PC-3 (cell line): ENCODE results near the gene PTPRQ. TPM values are rescaled to one million over a fixed set of nuclear protein-coding genes. Genes with fewer than 3 reads are reported as not detected.
A peak's percentile ranks its signal among the peaks of the same experiment; 100 is the strongest.

Experiments
- ATAC-seq: fragments of 200-7000 bp; cut with Tn5 transposase; 2 replicates; pipeline ENCODE4 v1.9.1; 2020; ENCODE audit warnings: mild to moderate bottlenecking, moderate library complexity
- BruUV-seq: library from RNA; stranded (reverse); fragments of 400-500 nt; replicated peaks from 2 replicates; lab custom pipeline; 2021; lab: Mats Ljungman, UMichigan
- CTCF ChIA-PET: fragments of 300-600 bp; sonication (Branson Sonifier 250); formaldehyde crosslinking; loops from one replicate; lab custom pipeline; 2022; ENCODE audit warnings: antibody characterized with exemption; lab: Charles Lee
- POLR2A ChIA-PET: fragments of 300-600 bp; sonication (Branson Sonifier 250); formaldehyde crosslinking; loops from one replicate; lab custom pipeline; 2022; ENCODE audit warnings: antibody characterized with exemption; ENCODE audit not compliant: unreplicated experiment; lab: Charles Lee
- DNase-seq: peaks from one replicate; pipeline ENCODE4 v3.0.0-alpha.2; 2015
- H2AFZ ChIP-seq: fragments of 300-600 bp; sonication (generic); 2 replicates; pipeline ENCODE4 v1.6.0; 2016; ENCODE audit warnings: antibody characterized with exemption, low read length
- H3F3A ChIP-seq: fragments of 300-600 bp; sonication (generic); one replicate; pipeline ENCODE4 v1.6.0; 2017; ENCODE audit warnings: antibody characterized with exemption, low read length, control low read depth, mild to moderate bottlenecking; ENCODE audit not compliant: unreplicated experiment
- H3K27ac ChIP-seq: fragments of 300-600 bp; sonication (generic); 2 replicates; pipeline ENCODE4 v1.5.1; 2016; ENCODE audit warnings: mild to moderate bottlenecking, low read length
- H3K27me3 ChIP-seq: fragments of 300-600 bp; sonication (generic); 2 replicates; pipeline ENCODE4 v1.6.1; 2016; ENCODE audit warnings: low read length, mixed read lengths
- H3K36me3 ChIP-seq: fragments of 300-600 bp; sonication (generic); 2 replicates; pipeline ENCODE4 v1.6.1; 2016; ENCODE audit warnings: low read depth, mixed run types, low read length, mixed read lengths
- H3K4me1 ChIP-seq: fragments of 300-600 bp; sonication (generic); 2 replicates; pipeline ENCODE4 v1.5.1; 2016; ENCODE audit warnings: low read length; ENCODE audit not compliant: insufficient read depth
- H3K4me2 ChIP-seq: fragments of 300-600 bp; sonication (generic); 2 replicates; pipeline ENCODE4 v1.6.0; 2016; ENCODE audit warnings: low read length
- H3K4me3 ChIP-seq: fragments of 300-600 bp; sonication (generic); 2 replicates; pipeline ENCODE4 v1.5.1; 2016; ENCODE audit warnings: mild to moderate bottlenecking, low read length, mixed read lengths
- H3K79me2 ChIP-seq: fragments of 300-600 bp; sonication (generic); 2 replicates; pipeline ENCODE4 v1.6.1; 2017; ENCODE audit warnings: low read length, mixed read lengths
- H3K9ac ChIP-seq: fragments of 300-600 bp; sonication (generic); 2 replicates; pipeline ENCODE4 v1.6.0; 2016; ENCODE audit warnings: mild to moderate bottlenecking, low read length
- H3K9me2 ChIP-seq: fragments of 300-600 bp; sonication (generic); replicated peaks from 2 replicates; pipeline ENCODE4 v1.6.1; 2016; ENCODE audit warnings: mixed run types, low read length, mixed read lengths
- H3K9me3 ChIP-seq: fragments of 300-600 bp; sonication (generic); 2 replicates; pipeline ENCODE4 v1.6.1; 2016; ENCODE audit warnings: low read length, mixed read lengths
- H4K20me1 ChIP-seq: fragments of 300-600 bp; sonication (generic); 2 replicates; pipeline ENCODE4 v1.6.1; 2016; ENCODE audit warnings: low read length, mixed read lengths
- EZH2 ChIP-seq: fragments of 300-600 bp; sonication (generic); IDR thresholded peaks from one replicate; pipeline ENCODE4 v1.6.1; 2017; ENCODE audit warnings: antibody characterized with exemption, mild to moderate bottlenecking, low read length; ENCODE audit not compliant: unreplicated experiment
- EZH2phosphoT487 ChIP-seq: fragments of 300-600 bp; sonication (generic); IDR thresholded peaks from 2 replicates; pipeline ENCODE4 v1.6.1; 2018; ENCODE audit warnings: mild to moderate bottlenecking, antibody characterized with exemption, low read length, borderline replicate concordance
- intact Hi-C: fragments of 100-400 bp; cut with micrococcal nuclease; formaldehyde crosslinking; loops from 2 replicates; pipeline ENCODE4 v1.9.0; 2023
- total RNA-seq: library from RNA; depleted of rRNA; stranded (reverse); fragments of >200 nt; gene quantifications from 2 replicates; pipeline ENCODE4 v1.2.3, GENCODE V29; 2014
- TF ChIP-seq, protein P1 (sequence below): fragments of 300-600 bp; sonication (generic); conservative IDR thresholded peaks from 2 replicates; pipeline ENCODE4 v1.5.1; 2017; ENCODE audit warnings: antibody characterized with exemption, low read depth, mild to moderate bottlenecking, low read length

The PTPRQ gene
- total RNA-seq, 1 experiment from 2014 or later: 0.07 TPM

DNA sequence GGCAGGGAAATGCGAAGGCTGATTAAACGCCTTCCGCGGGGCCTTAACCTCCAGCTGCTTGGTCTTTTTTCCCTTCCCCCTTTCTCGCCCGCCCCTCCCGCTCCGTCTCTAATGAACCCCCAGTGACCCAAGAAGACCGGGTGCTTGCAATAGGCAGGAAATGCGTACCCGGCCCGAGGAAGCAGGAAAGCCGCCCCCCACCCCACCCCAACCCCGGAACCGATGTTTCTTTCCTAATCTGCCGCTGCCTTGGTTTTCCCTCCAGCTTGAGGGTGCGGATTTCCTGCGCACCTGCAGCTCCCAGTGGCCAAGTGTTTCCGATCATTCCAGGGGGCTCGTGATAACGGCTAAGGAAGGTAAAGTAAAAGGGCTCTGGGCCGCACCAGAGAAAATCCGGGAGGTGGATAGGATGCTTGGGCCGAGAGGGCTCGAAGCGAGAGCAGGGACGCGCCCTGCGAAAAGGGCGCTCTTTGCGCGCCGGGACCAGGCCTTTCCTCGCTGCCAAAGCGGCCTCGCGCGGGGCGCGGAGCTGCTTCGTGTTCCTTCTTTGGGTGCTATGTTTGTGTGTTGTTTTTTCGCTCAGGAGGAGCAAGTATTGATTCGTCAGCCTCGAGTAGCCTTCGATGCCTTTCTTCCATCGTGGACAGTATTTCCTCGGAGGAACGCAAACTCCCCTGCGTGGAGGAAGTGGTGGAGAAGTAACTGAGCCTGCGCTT is 264.4 kb downstream of the PTPRQ start:
- CTCF ChIA-PET: no interaction called here
- H3K36me3 ChIP-seq: no peaks in the 10 kb centered on the region
- no peaks in the 10 kb centered on the region for H3F3A ChIP-seq
- H3K4me3 ChIP-seq: no peak overlapping the region
- H3K79me2 ChIP-seq: no peaks in the 10 kb centered on the region
- ATAC-seq (no peak), DNase-seq (no peak)
- no peak overlapping the region for H3K4me2 ChIP-seq
- no peaks in the 10 kb centered on the region for H3K4me1 ChIP-seq
- no peak overlapping the region for H3K27ac ChIP-seq
- H3K9ac ChIP-seq: no peak overlapping the region
- no peak overlapping the region for H2AFZ ChIP-seq
- peaks cover 31% of the 10 kb centered on the region for H3K27me3 ChIP-seq
- no peaks in the 10 kb centered on the region for H3K9me3 ChIP-seq
- intact Hi-C loops: no loop called here
- no peak for TF ChIP-seq EZH2
- TF ChIP-seq, protein P1, sequence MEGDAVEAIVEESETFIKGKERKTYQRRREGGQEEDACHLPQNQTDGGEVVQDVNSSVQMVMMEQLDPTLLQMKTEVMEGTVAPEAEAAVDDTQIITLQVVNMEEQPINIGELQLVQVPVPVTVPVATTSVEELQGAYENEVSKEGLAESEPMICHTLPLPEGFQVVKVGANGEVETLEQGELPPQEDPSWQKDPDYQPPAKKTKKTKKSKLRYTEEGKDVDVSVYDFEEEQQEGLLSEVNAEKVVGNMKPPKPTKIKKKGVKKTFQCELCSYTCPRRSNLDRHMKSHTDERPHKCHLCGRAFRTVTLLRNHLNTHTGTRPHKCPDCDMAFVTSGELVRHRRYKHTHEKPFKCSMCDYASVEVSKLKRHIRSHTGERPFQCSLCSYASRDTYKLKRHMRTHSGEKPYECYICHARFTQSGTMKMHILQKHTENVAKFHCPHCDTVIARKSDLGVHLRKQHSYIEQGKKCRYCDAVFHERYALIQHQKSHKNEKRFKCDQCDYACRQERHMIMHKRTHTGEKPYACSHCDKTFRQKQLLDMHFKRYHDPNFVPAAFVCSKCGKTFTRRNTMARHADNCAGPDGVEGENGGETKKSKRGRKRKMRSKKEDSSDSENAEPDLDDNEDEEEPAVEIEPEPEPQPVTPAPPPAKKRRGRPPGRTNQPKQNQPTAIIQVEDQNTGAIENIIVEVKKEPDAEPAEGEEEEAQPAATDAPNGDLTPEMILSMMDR: no peak
- TF ChIP-seq EZH2phosphoT487: no peak
- BruUV-seq: no TSS peak
- H3K9me2 ChIP-seq: no peaks in the 10 kb centered on the region
- POLR2A ChIA-PET: no interaction called here
- H4K20me1 ChIP-seq: no peaks in the 10 kb centered on the region

- peaks cover 36% of the 10 kb centered on the region for H3K27me3 ChIP-seq
- TF ChIP-seq, protein P1: no peak
- TF ChIP-seq EZH2phosphoT487: no peak
- TF ChIP-seq EZH2: no peak
- H3K27ac ChIP-seq: no peak overlapping the region
- H3K9me3 ChIP-seq: no peaks in the 10 kb centered on the region
- H3K4me2 ChIP-seq: no peak overlapping the region
- no peaks in the 10 kb centered on the region for H3K4me1 ChIP-seq
- no peaks in the 10 kb centered on the region for H4K20me1 ChIP-seq
- no peaks in the 10 kb centered on the region for H3K79me2 ChIP-seq
- POLR2A ChIA-PET: no interaction called here
- no peak overlapping the region for H2AFZ ChIP-seq
- no peak overlapping the region for H3K9ac ChIP-seq
- no peak for ATAC-seq
- H3F3A ChIP-seq: no peaks in the 10 kb centered on the region
- H3K9me2 ChIP-seq: no peaks in the 10 kb centered on the region
- no TSS peak for BruUV-seq
- CTCF ChIA-PET: no interaction called here
- intact Hi-C loops: no loop called here
- no peaks in the 10 kb centered on the region for H3K36me3 ChIP-seq
- DNase-seq: no peak
- H3K4me3 ChIP-seq: no peak overlapping the region
Measured at GRCh38 chr12:80708975-80709328, 264.9 kb downstream of the PTPRQ start.

- peak; percentile 39 for DNase-seq
- no peak for ATAC-seq
- no peak for TF ChIP-seq EZH2
- TF ChIP-seq, protein P1: peak; percentile 74
- peaks cover 47% of the 10 kb centered on the region for H3K27me3 ChIP-seq
- intact Hi-C loops: no loop called here
- no peaks in the 10 kb centered on the region for H3K36me3 ChIP-seq
- POLR2A ChIA-PET: no interaction called here
- no peaks in the 10 kb centered on the region for H3F3A ChIP-seq
- CTCF ChIA-PET: no interaction called here
- H3K4me2 ChIP-seq: no peak overlapping the region
- no peaks in the 10 kb centered on the region for H3K79me2 ChIP-seq
- H2AFZ ChIP-seq: no peak overlapping the region
- no peaks in the 10 kb centered on the region for H4K20me1 ChIP-seq
- no peaks in the 10 kb centered on the region for H3K9me3 ChIP-seq
- BruUV-seq: no TSS peak
- no peaks in the 10 kb centered on the region for H3K9me2 ChIP-seq
- no peak overlapping the region for H3K4me3 ChIP-seq
- H3K4me1 ChIP-seq: no peaks in the 10 kb centered on the region
- H3K9ac ChIP-seq: no peak overlapping the region
- no peak overlapping the region for H3K27ac ChIP-seq
Measured at GRCh38 chr12:80709811-80710726, 266.0 kb downstream of the PTPRQ start.
